ENCODE measurements around the gene ADAMTSL1. TPM values are rescaled to one million over a fixed set of nuclear protein-coding genes. Genes with fewer than 3 reads are reported as not detected.

ADAMTSL1 gene
- total RNA-seq, 1 donor from 2014 or later: 3.4 TPM

DNA sequence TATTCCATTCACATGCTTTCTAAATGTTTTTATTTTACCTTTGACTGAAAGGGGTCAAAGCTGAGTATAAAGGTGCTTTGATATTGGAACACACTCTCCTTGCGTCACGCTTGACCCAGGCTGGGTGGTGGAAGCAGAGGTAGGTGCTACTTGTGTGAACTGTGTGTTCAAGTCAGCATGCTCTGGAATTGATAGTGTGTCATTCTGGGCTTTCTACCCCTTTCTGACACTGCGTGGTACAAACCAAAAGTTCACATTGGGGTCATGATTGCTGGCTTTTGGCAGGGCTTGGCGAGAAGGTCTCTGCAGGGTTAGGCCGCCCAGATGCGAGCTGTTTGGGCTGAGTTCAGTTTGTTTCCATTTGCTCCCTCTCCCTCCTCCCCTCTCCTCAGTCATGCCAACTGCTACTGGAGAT is 131.8 kb downstream of the ADAMTSL1 start:
- DNase-seq (ENCODE audit: low spot score): no peak

DNA sequence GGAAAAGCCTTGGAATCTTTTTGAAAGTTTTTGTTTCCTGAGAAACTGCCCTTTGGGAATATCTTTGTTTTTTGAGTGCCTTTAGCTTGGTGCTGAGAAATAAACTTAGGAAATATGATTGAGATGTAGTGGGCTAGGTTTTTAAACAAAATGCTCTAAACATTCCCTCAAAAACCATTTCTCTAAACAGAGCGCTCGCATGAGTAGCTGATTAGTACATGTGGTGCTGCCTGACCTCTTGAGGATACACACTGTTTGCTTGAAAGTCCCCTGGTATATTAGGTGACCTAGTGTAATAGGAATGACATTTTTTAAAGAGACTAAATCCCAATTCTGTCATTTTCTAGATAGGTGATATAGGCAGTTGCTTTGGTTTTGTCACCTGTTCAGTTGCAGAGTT is 132.3 kb downstream of the ADAMTSL1 start:
- no peak for DNase-seq (ENCODE audit: low spot score)

DNA sequence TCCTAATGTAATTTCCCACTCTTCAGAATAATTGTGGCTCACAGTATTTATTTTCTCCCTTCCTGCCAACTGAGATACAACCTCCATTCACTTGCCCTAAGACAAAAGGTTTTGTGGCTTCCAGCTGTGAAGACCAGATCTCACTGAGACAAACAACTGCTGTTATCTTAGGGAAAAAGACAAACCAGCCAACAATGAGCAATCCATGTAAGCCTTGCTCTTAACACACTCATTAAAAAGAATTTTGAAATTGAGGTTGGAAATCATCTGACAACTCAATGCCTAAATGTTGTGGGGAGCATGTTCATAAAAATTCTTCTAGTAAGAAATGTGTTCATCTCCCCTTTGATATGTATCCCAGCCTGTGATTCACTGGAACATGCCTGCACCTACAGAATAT is 132.9 kb downstream of the ADAMTSL1 start:
- DNase-seq (ENCODE audit: low spot score): no peak

DNA sequence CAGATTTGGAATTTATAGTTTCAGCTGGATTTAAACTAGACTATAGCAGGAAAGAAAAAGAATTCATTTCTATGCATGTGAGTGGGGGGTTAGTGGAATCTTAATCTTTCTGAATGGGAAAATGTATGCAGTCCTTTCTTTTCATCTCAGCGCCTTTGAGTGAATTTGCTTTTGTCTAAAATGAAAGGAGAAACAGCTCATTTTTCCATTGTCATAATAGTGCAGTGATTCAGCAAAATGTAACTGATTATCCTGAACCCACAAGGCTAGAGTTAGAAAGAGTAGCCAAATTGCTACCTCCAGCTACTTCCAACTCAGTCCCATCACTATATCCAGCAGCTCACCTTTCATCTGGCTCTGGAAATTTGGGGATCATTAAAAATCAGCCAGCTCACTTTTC is 134.4 kb downstream of the ADAMTSL1 start:
- no peak for DNase-seq (ENCODE audit: low spot score)

DNA sequence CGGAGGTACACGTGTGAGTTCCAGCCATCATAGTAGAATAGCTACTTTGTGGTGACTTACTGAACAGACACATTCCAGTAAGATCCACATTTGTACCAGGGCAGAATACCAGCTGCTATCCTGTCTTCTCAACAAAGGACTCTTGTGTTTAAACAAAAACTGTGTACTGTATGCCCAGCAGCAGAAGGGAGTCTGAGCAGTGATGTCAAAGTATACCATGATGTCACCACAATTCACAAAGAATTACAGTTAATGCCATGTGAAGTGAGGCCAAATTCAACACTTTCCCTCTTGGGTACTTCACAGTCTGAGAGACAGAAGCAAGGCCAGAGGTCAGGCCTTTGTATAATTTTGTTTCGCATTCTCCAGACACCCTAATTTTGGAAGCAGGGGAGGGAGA is 137.0 kb downstream of the ADAMTSL1 start:
- no peak for DNase-seq (ENCODE audit: low spot score)

DNA sequence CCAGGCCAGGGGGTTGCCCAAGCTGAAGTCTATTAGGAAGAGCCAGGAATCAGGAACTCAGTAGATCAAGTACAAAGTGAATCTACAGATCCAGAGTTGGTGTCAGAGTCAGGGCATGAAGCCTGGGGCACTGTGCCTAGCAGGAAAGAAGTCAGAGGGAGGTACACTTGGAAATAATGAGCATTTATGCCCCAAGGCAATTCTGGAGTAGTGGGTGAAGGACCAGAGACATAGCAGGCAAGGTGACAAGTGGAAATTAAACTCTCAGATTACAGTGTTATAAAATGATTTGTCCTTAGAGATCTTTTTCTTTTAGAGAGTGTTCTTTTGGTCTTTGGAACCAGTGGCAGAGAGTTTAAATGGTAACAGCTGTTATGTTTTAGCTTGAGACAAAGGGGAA is 138.0 kb downstream of the ADAMTSL1 start:
- DNase-seq (ENCODE audit: low spot score): no peak

DNA sequence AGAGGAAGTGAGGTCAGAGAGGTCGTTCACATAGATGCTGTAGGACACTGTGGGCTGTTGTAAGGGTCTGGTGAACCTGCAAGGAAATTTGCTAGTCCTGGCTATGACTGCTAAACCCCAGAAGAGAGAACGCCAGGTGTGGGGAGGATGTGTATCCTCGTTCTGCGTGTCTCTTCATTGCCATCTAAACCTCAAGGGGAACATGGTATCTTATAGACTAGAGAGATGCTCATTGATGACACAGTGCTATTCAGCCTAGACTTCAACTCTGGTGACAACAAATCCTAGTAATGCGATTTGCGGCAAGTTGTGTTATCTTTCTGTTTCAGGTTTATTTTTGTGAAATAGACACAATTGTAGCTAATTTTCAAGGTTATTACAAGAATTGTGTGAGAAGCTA is 140.2 kb downstream of the ADAMTSL1 start:
- DNase-seq (ENCODE audit: low spot score): no peak

DNA sequence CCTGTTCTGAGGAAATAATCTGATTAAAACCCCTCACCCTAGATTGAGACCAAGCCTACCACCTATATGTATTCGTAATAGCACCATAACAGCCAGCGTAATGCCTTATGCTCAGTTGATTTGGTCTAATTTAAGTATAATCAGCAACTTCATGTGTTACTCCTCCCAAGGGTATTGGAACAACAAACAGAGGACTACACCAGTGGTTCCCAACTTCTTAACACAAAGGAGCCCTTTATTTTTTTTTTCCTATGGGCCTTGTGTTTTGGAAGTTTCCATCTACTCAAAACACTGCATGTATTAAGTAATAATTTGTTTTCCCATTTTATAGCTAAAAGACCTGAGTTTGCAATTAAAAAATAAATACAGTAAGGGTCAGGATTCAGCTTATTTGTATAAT is 140.7 kb downstream of the ADAMTSL1 start:
- DNase-seq (ENCODE audit: low spot score): no peak

DNA sequence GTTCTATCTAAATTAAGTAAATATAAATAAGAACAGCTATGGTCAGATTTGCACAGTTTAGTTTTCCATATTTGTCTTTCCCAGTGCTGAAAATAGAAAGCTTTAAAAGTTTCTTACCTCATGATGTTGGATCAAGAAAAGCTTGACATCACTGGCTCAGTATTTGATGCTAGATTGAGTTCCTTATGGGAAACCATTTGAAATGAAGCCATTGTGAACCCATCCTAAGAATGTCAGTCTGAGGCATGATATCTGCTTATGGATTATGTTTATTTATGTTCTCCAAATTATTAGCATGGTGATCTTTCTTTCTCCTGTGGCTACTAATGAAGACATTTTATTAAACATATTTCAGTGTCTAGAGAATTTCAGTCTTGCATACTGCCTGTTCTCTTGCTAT is 143.0 kb downstream of the ADAMTSL1 start:
- no peak for DNase-seq (ENCODE audit: low spot score)

DNA sequence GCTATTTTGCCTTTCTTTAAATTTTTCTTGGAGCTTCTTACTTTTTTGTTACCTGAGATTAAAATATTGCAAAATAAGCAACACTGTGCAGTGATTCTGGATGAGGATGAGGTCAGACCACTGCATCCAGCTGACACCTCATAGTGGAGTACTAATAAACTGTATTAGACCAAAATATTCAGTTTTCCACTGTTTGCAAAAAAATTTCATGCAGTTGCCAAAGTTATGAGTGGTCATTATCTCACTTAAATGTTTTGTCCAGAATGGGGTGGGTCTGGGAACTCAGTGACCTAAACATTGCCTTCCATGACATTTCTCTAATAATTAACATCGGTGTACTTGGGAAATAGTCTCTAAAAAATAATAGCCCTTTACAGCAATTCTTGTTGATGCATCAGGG is 143.8 kb downstream of the ADAMTSL1 start:
- no peak for DNase-seq (ENCODE audit: low spot score)

DNA sequence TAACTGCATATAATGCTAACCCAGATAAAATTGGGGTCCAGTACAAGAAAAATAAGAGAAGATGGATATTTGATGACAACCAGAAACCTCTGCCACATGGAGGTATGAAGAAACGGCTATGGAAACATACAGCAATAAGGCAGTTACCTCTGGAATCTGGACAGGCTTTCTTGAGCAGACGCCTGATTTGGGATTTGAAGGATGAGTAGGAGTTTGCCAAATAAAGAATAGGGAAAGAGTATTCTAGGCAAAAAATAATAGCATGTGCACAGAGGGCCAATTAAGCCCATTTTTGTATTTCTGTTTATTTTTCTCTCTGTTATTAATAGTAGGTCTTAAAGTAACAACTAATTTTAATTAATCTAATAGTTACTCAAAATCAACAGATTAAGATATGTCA is 144.9 kb downstream of the ADAMTSL1 start:
- no peak for DNase-seq (ENCODE audit: low spot score)

DNA sequence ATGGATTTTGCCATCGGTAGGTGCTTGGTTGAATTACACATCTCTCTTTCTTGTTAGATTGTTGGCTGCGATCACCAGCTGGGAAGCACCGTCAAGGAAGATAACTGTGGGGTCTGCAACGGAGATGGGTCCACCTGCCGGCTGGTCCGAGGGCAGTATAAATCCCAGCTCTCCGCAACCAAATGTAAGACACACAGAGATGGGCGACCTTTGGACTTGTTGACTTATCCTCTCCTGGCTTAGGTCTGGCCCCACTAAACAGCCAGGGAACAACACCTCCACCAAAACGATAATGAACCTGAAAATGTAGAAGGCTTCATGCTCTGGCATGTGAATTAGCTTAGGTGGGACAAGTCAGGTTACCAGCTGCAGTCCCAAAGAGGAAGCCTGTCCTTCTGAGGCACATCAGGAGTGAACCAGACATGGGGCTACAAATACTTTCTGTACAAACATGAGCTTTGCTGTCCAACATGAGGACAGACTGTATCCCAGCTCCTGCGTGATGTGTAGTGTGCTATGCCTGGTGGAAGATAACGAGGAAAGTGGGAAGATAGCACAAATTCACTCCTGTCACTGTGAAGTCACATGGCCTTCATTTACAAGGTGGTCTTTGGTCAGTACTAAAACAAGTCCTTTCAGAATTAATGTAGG is 148.4 kb downstream of the ADAMTSL1 start:
- no peak for DNase-seq (ENCODE audit: low spot score)

DNA sequence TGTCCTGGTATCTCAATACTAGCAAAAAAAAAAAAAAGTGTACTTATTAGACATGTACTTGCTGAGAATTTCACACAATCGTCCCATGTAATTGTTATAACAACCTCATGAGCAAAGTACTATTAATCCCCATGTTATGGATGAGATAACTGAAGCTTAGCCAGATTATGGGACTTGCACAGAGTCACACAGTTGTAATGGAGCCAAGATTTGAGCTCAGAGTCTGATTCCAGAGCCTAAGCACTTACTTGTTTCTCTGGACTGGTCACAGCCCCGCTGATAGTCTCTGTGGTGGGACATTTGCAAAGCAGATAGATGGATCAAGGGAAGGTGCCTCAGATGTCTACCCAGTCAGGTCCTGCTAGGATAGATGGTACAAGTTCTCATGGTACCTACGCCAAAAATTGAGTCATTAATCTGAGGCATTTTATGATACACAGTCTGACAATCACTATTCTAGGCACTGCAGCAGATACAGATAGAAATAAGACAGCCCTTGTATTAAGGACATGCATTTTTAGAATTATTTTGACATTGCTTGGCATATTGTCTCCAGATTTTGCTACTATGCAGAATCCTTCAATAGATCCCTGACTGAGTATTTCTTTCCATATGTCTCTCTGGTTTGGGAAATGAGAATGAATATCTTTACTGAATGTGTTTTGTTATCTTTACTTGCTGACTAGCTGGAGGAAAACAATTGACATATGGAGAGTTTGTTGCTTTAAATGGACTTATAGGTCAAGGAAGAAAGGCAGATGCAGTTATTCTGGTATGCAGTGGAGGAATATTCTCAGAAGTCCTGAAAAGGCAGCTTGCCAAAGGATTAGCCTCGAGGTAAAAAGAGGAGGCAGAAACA is 149.5 kb downstream of the ADAMTSL1 start:
- no peak for DNase-seq (ENCODE audit: low spot score)

DNA sequence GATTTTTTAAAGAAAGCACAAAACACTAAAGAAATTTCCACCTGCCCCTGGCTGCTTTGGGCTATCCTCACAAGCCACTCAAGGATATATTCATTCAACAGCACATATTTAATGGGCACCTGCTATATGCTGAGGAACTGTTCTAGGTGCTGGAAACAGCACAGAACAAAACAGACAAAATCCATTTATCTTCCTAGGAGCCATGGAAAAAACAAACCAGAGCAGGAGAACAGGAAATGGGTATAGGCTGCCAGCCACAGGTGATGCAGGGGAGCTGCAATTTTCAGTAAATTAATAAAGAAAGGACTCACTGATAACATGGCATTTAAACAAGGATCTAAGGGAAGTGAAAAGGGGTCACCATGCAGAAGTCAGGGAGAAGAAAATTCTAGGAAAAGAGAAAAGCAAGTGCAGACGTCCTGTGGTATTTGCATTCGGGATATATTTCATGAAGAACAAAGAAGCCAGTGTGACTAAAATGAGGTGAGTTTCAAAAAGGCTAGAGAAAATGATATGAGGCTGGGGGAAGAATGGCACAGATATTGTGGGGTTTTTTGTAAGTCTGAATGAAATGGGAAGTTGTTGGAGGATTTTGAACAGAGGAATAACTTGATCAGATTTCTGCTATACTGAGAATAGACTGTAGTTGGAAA is 152.2 kb downstream of the ADAMTSL1 start:
- no peak for DNase-seq (ENCODE audit: low spot score)

DNA sequence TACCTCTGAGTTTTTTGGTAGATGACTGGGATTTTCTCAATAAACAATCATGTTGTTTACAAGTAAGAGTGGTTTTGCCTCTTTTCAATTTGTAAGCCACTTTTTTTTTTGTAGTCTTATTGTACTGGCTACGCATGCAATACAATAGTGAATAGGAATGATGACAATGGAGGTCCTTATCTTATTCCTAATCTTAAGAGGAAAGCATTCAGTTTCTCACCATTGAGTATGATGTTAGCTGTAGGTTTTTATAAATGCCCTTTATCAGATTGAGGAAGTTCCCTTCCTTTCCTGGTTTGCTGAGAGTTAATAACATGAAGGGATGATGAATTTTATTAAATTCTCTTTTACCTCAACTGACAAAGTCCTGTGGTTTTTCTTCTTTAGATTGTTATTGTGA is 155.2 kb downstream of the ADAMTSL1 start:
- no peak for DNase-seq (ENCODE audit: low spot score)

DNA sequence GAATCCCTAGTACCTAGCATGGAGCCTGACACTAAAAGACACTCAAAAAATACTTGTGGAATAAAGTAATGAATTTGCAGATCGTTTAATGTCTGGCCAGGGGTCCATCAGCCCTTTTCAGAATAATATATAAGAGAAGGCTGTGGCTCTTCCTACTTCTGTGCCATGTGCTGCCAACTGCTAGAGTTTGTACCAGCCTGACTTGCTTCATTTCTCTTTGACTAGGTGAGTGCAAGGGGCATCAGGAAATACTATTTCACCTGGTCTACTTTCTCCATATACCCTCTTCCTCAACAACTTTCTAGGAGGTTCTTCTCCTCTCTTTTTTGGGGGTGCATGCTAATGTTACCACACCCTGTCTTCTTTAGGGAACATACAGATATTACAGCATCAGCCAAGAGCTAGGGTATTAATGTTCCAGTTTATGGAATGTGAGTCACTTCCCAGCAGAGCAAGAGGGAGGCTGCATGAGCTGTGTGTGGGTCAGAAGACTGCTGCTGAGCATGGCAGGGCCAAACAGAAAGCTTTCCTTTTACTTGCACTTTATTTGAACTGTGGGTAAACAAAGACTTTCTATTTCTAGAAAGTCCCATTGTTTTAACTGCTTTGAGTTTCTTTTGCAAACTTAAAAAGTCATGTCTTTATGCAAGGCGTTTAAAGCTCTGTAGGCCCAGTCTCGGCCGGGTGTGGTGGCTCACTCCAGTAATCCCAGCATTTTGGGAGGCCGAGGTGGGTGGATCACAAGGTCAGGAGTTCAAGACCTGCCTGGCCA is 158.9 kb downstream of the ADAMTSL1 start:
- no peak for DNase-seq (ENCODE audit: low spot score)

DNA sequence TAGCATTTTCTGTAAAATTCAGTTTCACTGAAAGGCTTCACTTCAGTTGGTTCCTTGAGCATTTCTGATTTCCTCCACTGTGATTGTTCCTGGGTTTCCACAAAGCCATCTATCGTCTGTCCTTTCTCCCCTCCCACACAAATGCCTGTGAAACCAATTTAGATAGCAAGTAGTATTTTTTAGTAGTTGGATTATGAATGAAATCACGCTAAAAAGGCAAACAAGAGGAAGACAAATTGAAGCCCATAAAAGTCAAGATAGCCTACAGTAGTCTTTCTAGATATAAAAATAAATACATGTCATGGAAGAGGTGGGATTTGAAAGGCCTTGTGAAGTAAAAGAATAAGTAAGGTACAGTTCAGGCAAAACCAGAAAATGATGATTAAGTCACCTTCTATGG is 162.8 kb downstream of the ADAMTSL1 start:
- no peak for DNase-seq (ENCODE audit: low spot score)

DNA sequence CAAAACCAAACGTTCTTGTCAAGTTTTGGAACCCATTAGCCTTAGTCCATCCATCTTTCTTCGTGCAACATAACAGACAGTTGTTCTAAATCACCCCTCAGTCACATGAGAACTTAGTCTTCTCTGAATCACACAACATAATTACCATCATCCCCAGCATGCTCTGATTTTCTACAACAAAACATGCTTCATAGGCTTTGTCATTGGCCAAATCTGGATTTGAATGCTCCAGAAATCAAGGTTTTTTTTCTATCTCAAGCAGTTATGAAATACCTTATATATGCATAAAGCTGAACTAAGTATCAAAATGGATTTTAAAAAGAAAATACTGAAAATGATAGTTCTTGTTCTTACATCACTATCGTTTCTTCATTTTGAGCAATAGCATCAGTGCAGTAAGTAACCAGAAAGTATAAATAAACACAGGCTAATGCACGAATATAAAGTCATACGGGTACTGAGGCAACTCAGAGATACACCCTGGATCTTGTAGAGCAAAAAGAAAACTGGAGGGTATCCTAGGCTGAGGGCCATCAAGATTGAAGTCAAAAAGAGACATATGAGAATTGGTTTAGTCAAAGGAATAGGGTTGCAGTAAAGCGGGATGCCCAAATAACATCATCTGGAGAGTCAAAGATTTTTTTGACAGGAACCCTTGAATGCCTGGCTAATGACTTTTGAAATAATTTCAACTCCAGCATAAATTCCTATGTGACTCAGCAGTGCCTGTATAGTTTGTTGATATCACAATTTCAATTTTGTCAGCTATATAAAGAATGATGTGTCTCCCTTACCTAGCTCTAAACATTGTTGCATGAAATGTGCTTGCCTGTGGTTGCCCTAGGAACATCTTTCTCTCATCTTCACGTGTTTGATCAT is 164.7 kb downstream of the ADAMTSL1 start:
- DNase-seq (ENCODE audit: low spot score): no peak

DNA sequence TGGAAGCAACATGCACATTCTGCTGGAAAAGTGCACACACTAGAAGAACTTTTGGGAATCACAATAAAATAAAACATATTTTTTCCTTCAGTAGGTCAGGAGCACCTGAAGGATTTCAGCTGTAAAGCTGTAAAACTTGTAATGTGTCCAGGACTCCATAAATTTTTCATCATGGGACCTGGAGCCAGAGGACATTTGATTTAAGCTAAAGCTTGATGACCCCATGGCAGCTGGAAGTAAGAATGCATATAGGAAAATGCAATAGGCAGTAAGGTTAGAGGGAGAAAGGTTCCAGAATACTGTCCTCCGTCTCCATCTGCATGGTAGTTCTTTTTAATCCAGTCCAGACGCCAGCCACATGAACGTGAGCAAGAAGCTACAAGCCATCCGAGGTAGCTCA is 166.0 kb downstream of the ADAMTSL1 start:
- DNase-seq (ENCODE audit: low spot score): no peak

Data from mesenteric fat pad (tissue), 1 donor.